Skeletal muscle cell (primary cell): ENCODE data around the gene GOLGA8M.
"Not testable (repeated sequence)": the region's sequence is repeated elsewhere in the genome, so short reads cannot be mapped to it uniquely, and the experiment has no call there.

Experiments
- DNase-seq: peaks from one replicate; pipeline ENCODE4 v3.0.0-alpha.2; 2010; ENCODE audit warnings: low read depth
- H3K4me3 ChIP-seq: 2 replicates; pipeline ENCODE4 v1.5.1; 2011; ENCODE audit warnings: low read depth, mild to moderate bottlenecking, control low read depth, low read length, moderate library complexity

Gene GOLGA8M, protein sequence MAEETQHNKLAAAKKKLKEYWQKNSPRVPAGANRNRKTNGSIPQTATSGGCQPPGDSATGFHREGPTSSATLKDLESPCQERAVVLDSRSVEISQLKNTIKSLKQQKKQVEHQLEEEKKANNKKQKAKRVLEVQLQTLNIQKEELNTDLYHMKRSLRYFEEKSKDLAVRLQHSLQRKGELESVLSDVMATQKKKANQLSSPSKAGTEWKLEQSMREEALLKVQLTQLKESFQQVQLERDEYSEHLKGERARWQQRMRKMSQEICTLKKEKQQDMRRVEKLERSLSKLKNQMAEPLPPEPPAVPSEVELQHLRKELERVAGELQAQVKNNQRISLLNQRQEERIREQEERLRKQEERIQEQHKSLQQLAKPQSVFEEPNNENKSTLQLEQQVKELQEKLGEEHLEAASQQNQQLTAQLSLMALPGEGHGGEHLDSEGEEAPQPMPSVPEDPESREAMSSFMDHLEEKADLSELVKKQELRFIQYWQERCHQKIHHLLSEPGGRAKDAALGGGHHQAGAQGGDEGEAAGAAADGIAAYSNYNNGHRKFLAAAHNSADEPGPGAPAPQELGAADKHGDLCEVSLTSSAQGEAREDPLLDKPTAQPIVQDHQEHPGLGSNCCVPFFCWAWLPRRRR

DNA sequence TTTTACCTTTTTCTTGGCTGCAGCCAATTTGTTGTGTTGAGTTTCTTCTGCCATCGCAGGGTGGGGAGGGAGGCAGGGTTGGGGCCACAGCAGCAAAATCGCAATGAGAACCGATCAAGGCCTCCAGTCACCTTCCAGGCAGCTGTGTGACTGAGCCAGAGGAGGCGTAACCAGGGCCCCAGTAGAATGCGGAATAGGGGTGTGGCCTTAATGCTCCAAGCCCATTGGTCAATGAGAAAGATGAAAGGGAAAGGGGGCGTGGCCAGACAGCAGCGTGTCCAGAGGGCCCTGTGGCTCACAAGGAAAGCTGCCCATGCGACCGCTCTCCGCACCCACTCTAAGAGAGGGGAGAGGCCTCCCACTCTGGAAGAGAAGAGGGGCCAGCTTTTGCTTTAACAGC is at the start of gene GOLGA8M:
GOLGA8M (minus strand) TSS at position 152 of the 400 bp plus-strand sequence; CDS start at position 54, 98 bp downstream.
- not testable (repeated sequence) for H3K4me3 ChIP-seq, DNase-seq

DNA sequence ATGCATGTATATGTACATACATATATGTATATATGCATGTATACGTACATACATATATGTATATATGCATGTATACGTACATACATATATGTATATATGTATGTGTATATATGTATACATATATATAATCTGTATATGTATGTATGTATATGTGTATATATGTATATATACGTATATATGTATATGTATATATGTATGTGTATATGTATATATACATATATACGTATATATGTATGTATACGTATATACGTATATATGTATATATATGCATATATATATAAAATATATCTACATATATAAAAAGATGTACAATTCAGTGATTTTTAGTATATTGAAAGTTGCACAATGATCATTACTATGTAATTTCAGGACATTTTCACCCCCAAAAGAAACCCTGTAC is 30.7 kb upstream of the GOLGA8M start:
- H3K4me3 ChIP-seq, DNase-seq: not testable (repeated sequence)

DNA sequence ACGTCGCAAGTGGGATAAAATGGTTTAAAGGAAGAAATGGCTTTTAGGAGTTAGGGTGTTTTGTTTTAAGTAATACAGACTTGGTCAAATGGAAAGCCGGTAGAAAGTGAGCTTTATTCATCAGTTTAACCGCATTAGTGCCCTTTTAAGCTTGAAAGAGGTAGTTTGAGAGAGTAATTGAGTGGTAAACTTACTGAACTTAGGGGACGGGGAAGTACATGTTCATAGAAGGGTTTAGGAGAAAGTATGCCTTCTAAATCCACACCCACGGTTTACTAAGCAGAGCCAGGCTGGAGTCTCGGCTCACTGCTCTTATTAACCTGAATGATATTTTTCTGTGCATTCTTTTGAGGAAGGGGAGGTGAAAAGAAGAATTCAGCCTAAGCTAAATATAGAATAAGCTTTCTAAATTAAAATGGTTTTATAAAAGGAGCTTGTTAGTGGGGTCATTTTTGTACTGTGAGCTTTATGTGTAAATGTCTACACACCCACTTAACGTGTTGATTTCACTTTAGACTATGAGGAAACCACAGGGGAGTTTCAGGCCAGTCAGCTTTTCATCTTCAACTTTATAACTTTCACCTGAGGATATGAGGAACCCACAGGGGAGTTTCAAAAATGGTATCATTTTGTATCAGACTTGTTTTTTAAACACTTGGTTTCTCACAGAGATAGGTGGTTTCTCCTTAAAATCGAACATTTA is 26.5 kb upstream of the GOLGA8M start:
- H3K4me3 ChIP-seq, result peak overlapping the region; percentile 30
- not testable (repeated sequence) for DNase-seq

DNA sequence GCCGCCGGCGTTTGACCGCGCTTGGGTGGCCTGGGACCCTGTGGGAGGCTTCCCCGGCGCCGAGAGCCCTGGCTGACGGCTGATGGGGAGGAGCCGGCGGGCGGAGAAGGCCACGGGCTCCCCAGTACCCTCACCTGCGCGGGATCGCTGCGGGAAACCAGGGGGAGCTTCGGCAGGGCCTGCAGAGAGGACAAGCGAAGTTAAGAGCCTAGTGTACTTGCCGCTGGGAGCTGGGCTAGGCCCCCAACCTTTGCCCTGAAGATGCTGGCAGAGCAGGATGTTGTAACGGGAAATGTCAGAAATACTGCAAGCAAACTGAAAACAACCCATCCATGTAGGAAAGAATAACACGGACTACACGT is 26.0 kb upstream of the GOLGA8M start:
- H3K4me3 ChIP-seq, result peak overlapping the region; percentile 41
- not testable (repeated sequence) for DNase-seq

DNA sequence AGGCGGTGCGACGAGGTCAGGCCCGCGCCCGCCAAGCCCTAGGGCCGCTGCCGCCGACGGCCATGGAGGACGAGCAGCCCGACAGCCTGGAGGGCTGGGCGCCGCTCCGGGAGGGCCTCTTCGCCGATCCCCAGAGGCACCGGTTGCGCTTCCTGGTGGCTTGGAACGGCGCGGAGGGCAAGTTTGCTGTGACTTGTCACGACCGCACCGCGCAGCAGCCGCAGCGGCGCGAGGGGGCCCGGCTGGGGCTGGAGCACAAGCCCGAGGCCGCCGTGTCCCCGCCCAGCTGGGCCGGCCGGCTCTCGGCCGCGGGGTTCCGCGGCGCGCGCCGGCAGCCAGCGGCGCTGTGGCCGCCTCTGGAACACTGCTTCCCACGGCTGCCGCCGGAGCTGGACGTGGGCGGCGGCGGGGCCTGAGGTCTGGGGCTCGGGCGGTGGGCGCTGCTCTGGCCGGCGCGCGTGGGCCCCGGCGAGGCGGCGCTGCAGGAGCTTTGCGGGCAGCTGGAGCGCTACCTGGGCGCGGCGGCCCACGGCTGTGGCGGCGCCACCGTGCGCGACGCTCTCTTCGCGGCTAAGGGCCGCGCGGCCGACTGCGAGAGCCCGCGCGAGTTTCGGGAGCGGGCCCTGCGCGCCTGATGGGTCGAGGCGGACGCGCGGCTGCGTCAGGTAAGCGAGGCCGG is 25.4 kb upstream of the GOLGA8M start:
- not testable (repeated sequence) for DNase-seq

DNA sequence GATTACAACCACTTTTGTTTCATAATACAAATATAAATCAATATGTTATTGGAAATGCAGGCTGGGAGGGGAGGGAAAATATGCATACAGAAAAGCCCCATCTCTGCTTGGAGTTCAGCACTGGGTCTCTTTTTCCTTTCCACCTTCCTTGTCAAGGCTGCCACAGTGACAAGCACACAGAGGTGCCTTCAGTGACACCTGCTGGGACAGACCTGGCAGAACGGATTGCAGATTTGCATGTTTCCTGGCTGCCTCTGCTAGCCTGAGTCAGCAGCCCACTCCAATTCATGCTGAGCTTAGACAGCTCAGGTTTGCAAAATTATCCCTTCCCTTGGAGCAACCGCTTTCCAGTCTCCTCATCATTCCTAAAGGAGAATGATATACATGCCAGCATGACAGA is 15.8 kb upstream of the GOLGA8M start:
- DNase-seq, result not testable (repeated sequence)

More for the DNA sequence above, 25.4 kb upstream of the GOLGA8M start:
- peak overlapping the region; percentile 41 for H3K4me3 ChIP-seq

DNA sequence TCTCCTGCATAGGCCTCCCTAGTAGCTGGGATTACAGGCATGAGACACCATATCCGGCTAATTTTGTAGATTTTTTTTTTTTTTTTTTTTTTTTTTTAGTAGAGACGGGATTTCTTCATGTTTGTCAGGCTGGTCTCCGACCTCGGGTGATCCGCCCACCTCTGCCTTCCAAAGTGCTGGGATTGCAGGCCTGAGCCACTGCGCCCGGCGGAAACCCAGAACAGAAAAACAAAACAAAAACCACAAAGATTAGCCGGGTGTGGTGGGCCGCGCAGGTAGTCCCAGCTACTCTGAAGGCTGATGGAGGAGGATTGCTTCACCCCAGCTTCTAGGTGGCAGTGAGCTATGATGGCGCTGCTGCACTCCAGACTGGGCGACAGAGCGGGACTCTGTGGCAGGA is 14.8 kb upstream of the GOLGA8M start:
- not testable (repeated sequence) for DNase-seq, H3K4me3 ChIP-seq

More for the DNA sequence above, 15.8 kb upstream of the GOLGA8M start:
- H3K4me3 ChIP-seq, result not testable (repeated sequence)

DNA sequence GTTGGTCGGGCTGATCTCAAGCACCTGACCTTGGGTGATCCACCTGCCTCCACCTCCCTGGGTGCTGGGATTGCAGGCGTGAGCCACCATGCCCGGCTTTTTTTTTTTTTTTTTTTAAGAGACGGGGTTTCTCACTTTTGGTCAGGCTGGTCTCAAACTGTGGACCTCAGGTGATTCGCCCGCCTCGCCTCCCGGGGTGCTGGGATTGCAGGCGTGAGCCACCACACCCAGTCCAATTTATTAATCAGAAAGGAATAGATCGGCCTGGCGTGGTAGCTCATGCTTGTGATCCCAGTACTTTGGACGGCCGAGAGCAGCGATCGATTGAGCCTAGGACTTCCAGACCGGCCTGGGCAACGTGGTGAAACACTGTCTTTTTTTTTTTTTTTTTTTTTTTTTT is 13.9 kb upstream of the GOLGA8M start:
- DNase-seq, result no peak
- no peak overlapping the region for H3K4me3 ChIP-seq

DNA sequence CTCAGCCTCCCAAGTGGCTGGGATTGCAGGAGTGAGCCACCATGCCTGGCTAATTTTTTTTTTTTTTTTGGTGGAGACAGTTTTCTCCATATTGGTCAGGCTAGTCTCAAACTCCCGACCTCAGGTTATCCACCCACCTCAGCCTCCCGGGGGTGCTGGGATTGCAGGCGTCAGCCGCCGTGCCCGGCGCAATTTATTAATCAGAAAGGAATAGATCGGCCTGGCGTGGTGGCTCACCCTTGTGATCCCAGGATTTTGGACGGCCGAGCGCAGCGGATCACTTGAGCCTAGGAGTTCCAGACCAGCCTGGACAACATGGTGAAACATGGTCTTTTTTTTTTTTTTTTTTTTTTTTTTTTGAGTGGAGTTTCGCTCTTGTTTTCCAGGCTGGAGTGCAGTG is 13.3 kb upstream of the GOLGA8M start:
- DNase-seq, result no peak
- H3K4me3 ChIP-seq, result no peak overlapping the region

DNA sequence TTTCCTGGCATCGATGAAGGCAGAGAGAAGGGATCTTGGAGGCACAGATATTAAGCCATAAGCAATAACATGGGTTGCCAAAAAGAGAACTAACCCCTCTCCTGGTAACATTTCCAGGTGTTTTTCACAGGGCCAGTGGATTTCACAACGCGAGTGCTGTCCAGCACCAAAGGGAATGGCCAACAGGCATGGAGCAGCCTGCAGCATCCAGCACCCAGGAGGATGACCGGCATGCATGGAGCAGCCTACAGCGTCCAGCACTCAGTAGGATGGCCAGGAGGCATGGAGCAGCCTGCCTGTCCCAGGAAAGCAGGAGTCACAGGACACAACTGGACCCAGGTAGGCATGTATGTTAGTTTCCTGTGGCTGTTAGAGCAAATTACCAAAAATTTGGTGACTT is 11.8 kb upstream of the GOLGA8M start:
- DNase-seq, result not testable (repeated sequence)

DNA sequence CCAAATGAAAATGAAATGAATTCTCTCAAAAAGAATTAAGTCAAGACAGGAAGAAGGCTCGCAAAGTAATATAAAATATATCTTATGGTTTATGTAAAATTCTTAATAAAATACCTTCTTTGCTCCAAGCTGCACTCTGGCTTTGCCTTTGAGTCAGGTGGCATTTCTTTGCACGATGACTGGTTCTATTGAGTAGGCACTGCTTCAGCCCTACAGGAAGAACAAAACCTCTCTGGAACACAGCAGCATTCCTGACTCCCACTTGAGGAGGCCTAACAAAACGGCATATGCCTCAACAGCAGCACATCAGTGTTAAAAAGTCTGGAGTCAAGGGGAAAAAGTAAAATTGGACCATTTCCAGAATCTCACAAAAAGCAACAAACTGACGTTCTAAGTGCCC is 7.4 kb upstream of the GOLGA8M start:
- not testable (repeated sequence) for DNase-seq, H3K4me3 ChIP-seq

More for the DNA sequence above, 11.8 kb upstream of the GOLGA8M start:
- H3K4me3 ChIP-seq, result not testable (repeated sequence)

DNA sequence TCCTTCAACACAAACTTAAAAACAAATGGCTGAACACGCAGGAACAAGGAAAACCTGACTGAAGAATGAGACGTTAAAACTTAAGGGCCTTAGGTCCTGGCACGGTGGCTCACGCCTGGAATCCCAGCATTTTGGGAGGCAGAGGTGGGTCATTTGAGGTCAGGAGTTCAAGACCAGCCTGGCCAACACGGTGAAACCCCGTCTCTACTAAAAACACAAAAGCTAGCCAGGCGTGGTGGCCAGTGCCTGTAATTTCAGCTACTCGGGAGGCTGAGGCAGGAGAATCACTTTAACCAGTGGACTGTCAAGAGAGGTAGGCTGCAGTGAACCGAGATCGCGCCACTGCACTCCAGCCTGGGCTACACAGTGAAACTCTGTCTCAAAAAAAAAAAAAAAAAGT is 6.4 kb upstream of the GOLGA8M start:
- not testable (repeated sequence) for H3K4me3 ChIP-seq, DNase-seq

DNA sequence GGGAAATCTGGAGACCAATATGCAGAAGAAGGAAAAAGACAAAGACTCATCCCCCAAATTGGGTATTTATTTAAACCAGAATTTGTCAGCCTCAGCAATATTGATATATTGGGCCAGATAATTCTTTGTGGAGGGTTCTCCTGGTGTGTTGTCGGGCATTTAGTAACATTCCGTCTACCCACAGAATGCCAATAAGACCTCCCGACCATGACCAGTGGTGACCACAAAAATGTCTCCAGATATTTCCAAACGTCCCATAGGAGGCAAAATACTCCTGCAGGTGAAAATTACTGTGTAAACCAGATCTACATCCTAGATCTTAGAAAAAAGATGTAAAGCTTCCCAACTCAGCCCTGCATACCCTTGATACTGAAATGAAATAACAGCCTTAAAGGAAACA is 2.0 kb upstream of the GOLGA8M start:
- not testable (repeated sequence) for DNase-seq, H3K4me3 ChIP-seq

DNA sequence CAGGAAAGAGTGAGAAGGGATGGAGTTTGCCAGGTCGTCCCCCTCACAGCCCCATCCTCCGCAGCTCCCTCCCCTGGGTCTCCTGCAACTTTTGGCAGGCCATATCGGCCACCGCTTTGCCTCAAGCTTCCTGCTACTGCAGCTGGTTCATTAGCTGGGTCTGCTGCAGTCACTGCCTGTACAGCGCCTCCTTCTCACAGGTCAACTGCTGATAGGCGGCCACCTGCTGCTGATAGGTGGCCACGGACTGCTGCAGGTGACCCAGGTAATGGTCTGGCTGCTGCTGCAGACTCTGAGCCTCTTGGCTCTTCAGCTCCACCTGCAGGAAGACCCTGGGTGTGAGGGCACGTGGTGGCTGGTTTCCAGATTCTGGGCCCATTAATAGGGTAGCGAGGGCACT is 8.3 kb downstream of the GOLGA8M start:
- DNase-seq, H3K4me3 ChIP-seq: not testable (repeated sequence)

DNA sequence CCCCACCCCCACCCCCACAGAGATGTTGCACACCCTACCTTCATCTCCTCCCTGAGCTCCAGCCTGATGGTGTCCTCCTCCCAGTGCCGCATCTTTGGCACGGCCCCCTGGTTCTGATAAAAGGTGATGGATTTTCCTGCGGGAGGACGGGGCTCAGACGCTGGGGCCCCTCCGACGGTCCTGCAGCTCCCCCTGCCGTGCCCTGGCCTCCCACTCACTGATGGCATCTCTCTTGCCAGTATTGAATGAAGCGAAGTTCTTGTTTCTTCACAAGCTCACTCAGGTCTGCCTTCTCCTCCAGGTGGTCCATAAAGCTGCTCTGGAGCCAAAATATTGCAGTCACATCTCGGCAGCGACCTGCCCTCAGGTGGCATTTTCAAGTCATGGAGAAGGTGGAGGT is 9.8 kb downstream of the GOLGA8M start:
- not testable (repeated sequence) for DNase-seq, H3K4me3 ChIP-seq

DNA sequence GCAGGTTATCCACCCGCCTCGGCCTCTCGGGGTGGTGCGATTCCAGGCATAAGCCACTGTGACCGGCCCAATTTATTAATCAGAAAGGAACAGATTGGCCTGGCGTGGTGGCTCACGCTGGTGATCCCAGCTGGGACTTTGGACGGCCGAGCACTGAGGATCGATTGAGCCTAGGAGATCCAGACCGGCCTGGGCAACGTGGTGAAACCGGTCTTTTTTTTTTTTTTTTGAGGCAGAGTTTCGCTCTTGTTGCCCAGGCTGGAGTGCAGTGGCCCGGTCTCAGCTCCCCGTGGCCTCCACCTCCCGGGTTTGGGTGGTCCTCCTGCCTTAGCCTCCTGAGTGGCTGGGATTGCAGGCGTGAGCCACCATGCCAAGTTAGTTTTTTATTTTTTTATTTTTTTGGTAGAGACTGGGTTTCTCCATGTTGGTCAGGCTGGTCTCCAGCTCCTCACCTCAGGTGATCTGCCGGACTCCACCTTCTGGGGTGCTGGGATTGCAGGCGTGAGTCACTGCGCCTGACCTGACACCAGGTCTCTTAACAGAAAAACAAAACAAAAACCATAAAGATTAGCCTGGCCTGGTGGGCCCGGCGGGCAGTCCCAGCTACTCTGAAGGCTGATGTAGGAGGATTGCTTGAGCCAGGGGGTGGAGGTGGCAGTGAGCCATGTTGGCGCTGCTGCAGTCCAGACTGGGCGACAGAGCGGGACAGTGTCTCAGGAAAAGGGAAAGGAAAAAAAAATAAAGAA is 18.0 kb downstream of the GOLGA8M start:
- not testable (repeated sequence) for H3K4me3 ChIP-seq, DNase-seq

DNA sequence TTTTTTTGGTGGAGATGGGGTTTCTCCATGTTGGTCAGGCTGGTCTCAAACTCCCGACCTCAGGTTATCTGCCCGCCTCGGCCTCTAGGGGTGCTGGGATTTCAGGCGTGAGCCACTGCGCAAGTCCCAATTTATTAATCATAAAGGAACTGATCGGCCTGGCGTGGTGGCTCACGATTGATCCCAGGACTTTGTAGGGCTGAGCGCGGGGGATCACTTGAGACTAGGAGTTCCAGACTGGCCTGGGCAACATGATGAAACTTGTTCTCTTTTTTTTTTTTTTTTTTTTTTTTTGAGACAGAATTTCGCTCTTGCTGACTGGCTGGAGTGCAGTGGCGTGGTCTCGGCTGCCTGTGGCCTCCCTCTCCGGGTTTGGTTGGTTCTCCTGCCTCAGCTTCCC is 19.2 kb downstream of the GOLGA8M start:
- not testable (repeated sequence) for H3K4me3 ChIP-seq, DNase-seq

DNA sequence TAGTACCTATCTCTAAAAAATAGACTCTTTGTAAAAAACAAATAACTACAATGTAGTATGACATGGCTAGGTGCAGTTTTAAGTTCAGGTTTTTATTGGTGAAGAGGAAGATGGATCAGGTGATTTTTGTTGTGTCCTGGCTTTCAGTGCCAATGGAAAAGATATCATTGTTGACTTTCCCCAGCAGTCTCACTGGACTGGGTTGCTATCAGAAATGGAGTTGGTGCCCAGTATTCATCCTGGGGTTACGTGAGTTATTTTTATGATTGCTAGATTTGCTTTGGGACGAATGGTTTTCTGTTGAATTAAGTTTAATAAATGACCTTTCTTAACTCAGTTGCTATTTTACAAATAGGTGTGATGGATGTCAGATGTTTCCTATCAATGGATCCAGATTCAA is 38.7 kb downstream of the GOLGA8M start:
- H3K4me3 ChIP-seq, DNase-seq: not testable (repeated sequence)

DNA sequence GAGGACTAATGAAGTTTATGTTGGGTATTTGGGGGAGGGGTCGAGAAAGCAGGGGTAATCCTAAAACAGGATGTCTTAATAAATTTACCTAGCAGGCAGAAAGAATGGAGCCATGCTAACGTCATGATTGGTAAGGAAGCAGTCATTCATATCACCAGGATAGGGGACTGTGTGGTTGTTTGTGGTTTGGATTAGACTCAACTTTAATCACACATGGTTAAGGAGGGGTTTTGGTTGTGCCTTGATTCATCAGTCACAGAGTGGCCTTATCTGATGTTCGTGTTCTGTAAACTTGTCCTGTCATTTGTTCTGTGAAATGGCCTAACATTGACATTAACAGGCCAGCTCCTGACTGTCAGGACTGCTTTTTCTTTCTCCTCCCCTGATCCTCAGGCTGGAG is 40.1 kb downstream of the GOLGA8M start:
- DNase-seq, H3K4me3 ChIP-seq: not testable (repeated sequence)
